K562 (cell line): ENCODE measurements around the gene HMX1. TPM values are rescaled to one million over a fixed set of nuclear protein-coding genes. Genes with fewer than 3 reads are reported as not detected.

Experiments
- ATAC-seq: fragments of 200-7000 bp; cut with Tn5 transposase; 3 replicates; pipeline ENCODE4 v1.9.1; 2020; ENCODE audit warnings: moderate library complexity
- BruUV-seq: library from RNA; stranded (reverse); fragments of 400-500 nt; replicated peaks from 2 replicates; lab custom pipeline; 2021; lab: Mats Ljungman, UMichigan
- CTCF ChIA-PET: fragments of 300-600 bp; formaldehyde crosslinking; extraction: SDS; loops from one replicate; lab custom pipeline; 2021; ENCODE audit warnings: low intra/inter-chr PET ratio; lab: Yijun Ruan, JAX
- POLR2A ChIA-PET: fragments of 300-600, 350-650 bp; sonication (Branson Sonifier 250); formaldehyde crosslinking; extraction: SDS; loops from one replicate; lab custom pipeline; 2021; ENCODE audit warnings: antibody characterized with exemption, inconsistent platforms; lab: Yijun Ruan, JAX
- DNase-seq, 4 experiments: peaks; one replicate each; pipeline versions ENCODE4 v3.0.0 to v3.0.0-alpha.2; 2011 to 2018; ENCODE audit warnings: low spot score in 3 of 4, mixed read lengths in 3 of 4; ENCODE audit errors: extremely low read depth in 1 of 4
- FAIRE-seq: peaks from 2 replicates; lab custom pipeline; 2011; peaks lifted over from hg19 to GRCh38; lab: Jason Lieb, UNC
- H2AFZ ChIP-seq: 2 replicates; pipeline ENCODE4 v1.6.0; 2011; ENCODE audit warnings: low read depth, low read length, control low read depth, inconsistent platforms
- H3K27ac ChIP-seq: fragments of 200-600 bp; 3 replicates; pipeline ENCODE4 v1.8.0; 2011; ENCODE audit warnings: low read depth, mild to moderate bottlenecking, control low read depth, inconsistent platforms, low read length, moderate library complexity, mixed read lengths; ENCODE audit errors: extremely low read depth
- H3K27me3 ChIP-seq, 2 experiments: fragments of 300-600 bp in 1 of 2; 2 replicates in 1 of 2; 3 replicates in 1 of 2; pipeline versions ENCODE4 v1.6.0 to v1.8.0; 2011; ENCODE audit warnings: inconsistent platforms in 2 of 2, low read length in 2 of 2, mild to moderate bottlenecking in 1 of 2, mixed read lengths in 1 of 2, moderate library complexity in 1 of 2; ENCODE audit not compliant: control insufficient read depth in 2 of 2, insufficient read depth in 2 of 2
- H3K36me3 ChIP-seq: fragments of 300-600 bp; 3 replicates; pipeline ENCODE4 v1.8.0; 2011; ENCODE audit warnings: mild to moderate bottlenecking, low read length, inconsistent platforms; ENCODE audit not compliant: control insufficient read depth, insufficient read depth
- H3K4me1 ChIP-seq, 2 experiments: fragments of 200-600 bp in 1 of 2; replicated peaks in 1 of 2; 2 replicates in 1 of 2; 3 replicates in 1 of 2; pipeline versions ENCODE4 v1.5.1 to v1.8.0; 2011; ENCODE audit warnings: inconsistent platforms in 2 of 2, low read length in 2 of 2, mild to moderate bottlenecking in 1 of 2, mixed read lengths in 1 of 2, moderate library complexity in 1 of 2; ENCODE audit not compliant: control insufficient read depth in 2 of 2, insufficient read depth in 2 of 2
- H3K4me2 ChIP-seq: 2 replicates; pipeline ENCODE4 v1.6.1; 2011; ENCODE audit warnings: low read length, control low read depth, inconsistent platforms, mixed read lengths; ENCODE audit not compliant: insufficient read depth
- H3K4me3 ChIP-seq: fragments of 200-600 bp; sonication (generic), shearing (Covaris generic); 2 replicates; pipeline ENCODE4 v1.5.1; 2016; ENCODE audit warnings: control low read depth, inconsistent platforms
- H3K79me2 ChIP-seq: fragments of 200-600 bp; 3 replicates; pipeline ENCODE4 v1.8.0; 2011; ENCODE audit warnings: low read length, inconsistent platforms; ENCODE audit not compliant: control insufficient read depth, insufficient read depth
- H3K9ac ChIP-seq, 2 experiments: 2 replicates each; pipeline versions ENCODE4 v1.6.0 to v1.6.1; 2011; ENCODE audit warnings: low read depth in 2 of 2, low read length in 2 of 2, control low read depth in 1 of 2, inconsistent platforms in 1 of 2, mild to moderate bottlenecking in 1 of 2, mixed read lengths in 1 of 2; ENCODE audit not compliant: insufficient read depth in 1 of 2
- H3K9me1 ChIP-seq: one replicate; pipeline ENCODE4 v1.6.0; 2011; ENCODE audit warnings: inconsistent platforms, mild to moderate bottlenecking, low read length, moderate library complexity; ENCODE audit not compliant: control insufficient read depth, insufficient read depth
- H3K9me3 ChIP-seq: replicated peaks from 2 replicates; pipeline ENCODE4 v1.5.1; 2011; ENCODE audit warnings: low read depth, low read length, inconsistent platforms; ENCODE audit not compliant: control insufficient read depth, insufficient read depth
- H4K20me1 ChIP-seq: replicated peaks from 2 replicates; pipeline ENCODE4 v1.6.1; 2011; ENCODE audit warnings: low read length, inconsistent platforms, mixed read lengths; ENCODE audit not compliant: control insufficient read depth, insufficient read depth
- ADNP ChIP-seq: fragments of 200-800 bp; sonication (Bioruptor generic); IDR thresholded peaks from 2 replicates; pipeline ENCODE4 v1.6.1; 2016; ENCODE audit warnings: missing genetic modification characterization, missing compliant biosample characterization
- ARHGAP35 ChIP-seq: fragments of 450-650 bp; IDR thresholded peaks from 2 replicates; pipeline ENCODE4 v1.6.1; 2018; ENCODE audit not compliant: partially characterized antibody
- CBX2 ChIP-seq: fragments of 200-600 bp; sonication (generic); IDR thresholded peaks from one replicate; pipeline ENCODE4 v1.6.1; 2012; ENCODE audit warnings: mild to moderate bottlenecking, low read length, inconsistent platforms; ENCODE audit not compliant: insufficient read depth, poor library complexity, severe bottlenecking
- CCAR2 ChIP-seq: fragments of 200-400 bp; formaldehyde crosslinking; IDR thresholded peaks from 2 replicates; pipeline ENCODE4 v1.6.1; 2017; ENCODE audit warnings: mild to moderate bottlenecking, low read depth, low read length
- FOSL1 ChIP-seq: fragments of 200-800 bp; sonication (Bioruptor generic); conservative IDR thresholded peaks from 2 replicates; pipeline ENCODE4 v1.6.1; 2016; ENCODE audit warnings: missing genetic modification characterization, missing compliant biosample characterization
- MAFF ChIP-seq: IDR thresholded peaks from 2 replicates; pipeline ENCODE4 v1.6.1; 2012; ENCODE audit warnings: low read length, improper control_type of control experiment
- SMAD4 ChIP-seq: fragments of 250-450 bp; sonication (Bioruptor Pico); conservative IDR thresholded peaks from 2 replicates; pipeline ENCODE4 v1.8.0; 2021; ENCODE audit warnings: inconsistent platforms, mild to moderate bottlenecking, moderate library complexity
- U2AF2 ChIP-seq: fragments of 200-400 bp; formaldehyde crosslinking; optimal IDR thresholded peaks from 2 replicates; pipeline ENCODE3; 2017; ENCODE audit warnings: low read depth, mild to moderate bottlenecking, low read length
- ZNF699 ChIP-seq: fragments of 250-450 bp; sonication (Bioruptor Pico); IDR thresholded peaks from 2 replicates; pipeline ENCODE4 v1.8.0; 2021; ENCODE audit warnings: mild to moderate bottlenecking, moderate library complexity; ENCODE audit not compliant: insufficient replicate concordance
- ZNF76 ChIP-seq: fragments of 250-450 bp; sonication (Bioruptor Pico); IDR thresholded peaks from 2 replicates; pipeline ENCODE4 v1.4.0; 2020; ENCODE audit warnings: mild to moderate bottlenecking, moderate library complexity, borderline replicate concordance
- WGBS: fragments of 100-300 bp; shearing (Covaris generic); methylation state at CpG from one replicate; pipeline ENCODE4 v1.1.6; 2016; ENCODE audit warnings: low coverage, mixed read lengths; ENCODE audit not compliant: insufficient coverage; ENCODE audit errors: missing lambda C conversion rate; 5-methylcytosine and 5-hydroxymethylcytosine counted together
- in situ Hi-C: fragments of 300-500 bp; cut with MboI; formaldehyde crosslinking; loops from 4 replicates; pipeline ENCODE4 v1.15.0; 2018; ENCODE audit warnings: inconsistent platforms, mixed read lengths
- intact Hi-C: fragments of 100-400 bp; cut with micrococcal nuclease; formaldehyde crosslinking; loops from 2 replicates; pipeline ENCODE4 v1.14.2; 2022
- polyA plus RNA-seq, 8 experiments: library from polyadenylated mRNA; depleted of rRNA in 4 of 8; stranded (reverse) in 5 of 8; unstranded in 3 of 8; fragments of >200 nt; fragmentation: Nextera tagmentation in 2 of 8; fragmentation: Illumina TruSeq in 1 of 8; extraction: Ambion mirVana in 2 of 8; extraction: Trizol in 1 of 8; gene quantifications; 2 replicates each; pipeline versions ENCODE4 v1.2.1 to v1.2.3, GENCODE V29; 2011 to 2014; ENCODE audit warnings: inconsistent platforms in 1 of 8, missing spikeins in 1 of 8
- total RNA-seq, 7 experiments: library from RNA; depleted of rRNA in 6 of 7; stranded (reverse); fragments of >200 nt in 6 of 7; fragmentation: Illumina TruSeq in 2 of 7; extraction: Trizol in 2 of 7; gene quantifications; 2 replicates each; pipeline versions ENCODE4 v1.2.1 to v1.2.3, GENCODE V29; 2011 to 2021; ENCODE audit warnings: low replicate concordance in 1 of 7
- TF ChIP-seq, protein P1 (sequence below), 2 experiments: fragments of 450-650 bp in 1 of 2; IDR thresholded peaks; 2 replicates each; pipeline ENCODE4 v1.6.1; 2011 to 2017; ENCODE audit warnings: low read depth in 2 of 2, antibody characterized with exemption in 1 of 2, borderline replicate concordance in 1 of 2, low read length in 1 of 2, mild to moderate bottlenecking in 1 of 2, mixed read lengths in 1 of 2; ENCODE audit not compliant: control insufficient read depth in 1 of 2
- TF ChIP-seq, protein P2 (sequence below): sonication (generic); formaldehyde crosslinking; IDR thresholded peaks from 2 replicates; pipeline ENCODE4 v1.8.0; 2023; ENCODE audit warnings: missing genetic modification reagents, mild to moderate bottlenecking, borderline replicate concordance

The HMX1 gene
- total and polyA plus RNA-seq, 9 of the 15 experiments (the other 6 are each of a cell fraction or from before 2014, with no cell fraction given) = not detected

DNA sequence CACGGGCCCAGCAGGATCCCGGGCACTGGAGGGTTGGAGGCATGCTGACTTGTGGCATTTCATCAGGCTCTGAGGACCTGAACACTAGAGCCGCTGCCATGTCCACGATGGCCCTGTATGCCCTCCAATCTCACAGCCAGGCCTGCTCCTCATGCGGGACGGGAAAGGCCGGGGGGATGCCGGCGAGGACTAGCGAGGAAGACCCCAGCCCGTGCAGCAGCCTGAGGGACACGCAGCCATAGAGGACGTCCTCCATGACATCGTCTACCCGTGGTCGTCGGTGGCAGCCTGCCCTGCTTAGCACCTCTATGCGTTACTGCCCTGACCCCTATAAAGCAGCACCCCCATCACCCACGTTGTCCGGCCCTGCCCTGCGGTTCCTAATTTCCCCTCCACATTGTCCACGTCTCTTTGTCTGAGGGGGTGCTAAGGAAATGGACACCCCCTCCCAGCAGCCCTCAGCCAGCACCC lies 32.6 kb downstream of the HMX1 start:
- Histone ChIP-seq H3K9me3 (no peaks in the 10 kb centered on the region; the same call in 1 of the 2 replicates), H3K4me3 (no peak overlapping the region), H3K4me2 (no peak overlapping the region), H3K79me2 (no peaks in the 10 kb centered on the region), H3K9ac (no peak overlapping the region), H2AFZ (no peak overlapping the region), H3K27me3 (peaks cover 8 to 47% of the 10 kb centered on the region in 2 experiments; a peak in 3 of 5 replicates), H3K4me1 (no peaks in the 10 kb centered on the region), H3K9me1 (no peaks in the 10 kb centered on the region), H3K36me3 (no peaks in the 10 kb centered on the region), H4K20me1 (no peaks in the 10 kb centered on the region; the same call in none of the 2 replicates), H3K27ac (no peak overlapping the region)
- BruUV-seq = no TSS peak
- FAIRE-seq (no peak), ATAC-seq (no peak), DNase-seq (no peak)
- WGBS = 0% methylated on average over 21 of the region's 22 CpGs
- POLR2A ChIA-PET = no interaction called here
- in situ Hi-C loops (no loop called here), intact Hi-C loops (no loop called here)
- CTCF ChIA-PET = no interaction called here
- TF ChIP-seq ZNF76 (CRISPR knock-in tag) = no peak
- TF ChIP-seq CCAR2 = no peak
- TF ChIP-seq ZNF699 = no peak
- TF ChIP-seq ADNP (tag) = no peak
- TF ChIP-seq FOSL1 (tag) = no peak
- no peak for TF ChIP-seq ARHGAP35
- TF ChIP-seq, protein P1, sequence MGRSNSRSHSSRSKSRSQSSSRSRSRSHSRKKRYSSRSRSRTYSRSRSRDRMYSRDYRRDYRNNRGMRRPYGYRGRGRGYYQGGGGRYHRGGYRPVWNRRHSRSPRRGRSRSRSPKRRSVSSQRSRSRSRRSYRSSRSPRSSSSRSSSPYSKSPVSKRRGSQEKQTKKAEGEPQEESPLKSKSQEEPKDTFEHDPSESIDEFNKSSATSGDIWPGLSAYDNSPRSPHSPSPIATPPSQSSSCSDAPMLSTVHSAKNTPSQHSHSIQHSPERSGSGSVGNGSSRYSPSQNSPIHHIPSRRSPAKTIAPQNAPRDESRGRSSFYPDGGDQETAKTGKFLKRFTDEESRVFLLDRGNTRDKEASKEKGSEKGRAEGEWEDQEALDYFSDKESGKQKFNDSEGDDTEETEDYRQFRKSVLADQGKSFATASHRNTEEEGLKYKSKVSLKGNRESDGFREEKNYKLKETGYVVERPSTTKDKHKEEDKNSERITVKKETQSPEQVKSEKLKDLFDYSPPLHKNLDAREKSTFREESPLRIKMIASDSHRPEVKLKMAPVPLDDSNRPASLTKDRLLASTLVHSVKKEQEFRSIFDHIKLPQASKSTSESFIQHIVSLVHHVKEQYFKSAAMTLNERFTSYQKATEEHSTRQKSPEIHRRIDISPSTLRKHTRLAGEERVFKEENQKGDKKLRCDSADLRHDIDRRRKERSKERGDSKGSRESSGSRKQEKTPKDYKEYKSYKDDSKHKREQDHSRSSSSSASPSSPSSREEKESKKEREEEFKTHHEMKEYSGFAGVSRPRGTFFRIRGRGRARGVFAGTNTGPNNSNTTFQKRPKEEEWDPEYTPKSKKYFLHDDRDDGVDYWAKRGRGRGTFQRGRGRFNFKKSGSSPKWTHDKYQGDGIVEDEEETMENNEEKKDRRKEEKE (IDR thresholded peaks at IDR 0.05; ENCODE audit: borderline replicate concordance in 1 of 2, control insufficient read depth in 1 of 2, low read depth in 2 of 2, low read length in 1 of 2) = no peak
- TF ChIP-seq CBX2 = no peak
- no peak for TF ChIP-seq MAFF
- TF ChIP-seq, protein P2, sequence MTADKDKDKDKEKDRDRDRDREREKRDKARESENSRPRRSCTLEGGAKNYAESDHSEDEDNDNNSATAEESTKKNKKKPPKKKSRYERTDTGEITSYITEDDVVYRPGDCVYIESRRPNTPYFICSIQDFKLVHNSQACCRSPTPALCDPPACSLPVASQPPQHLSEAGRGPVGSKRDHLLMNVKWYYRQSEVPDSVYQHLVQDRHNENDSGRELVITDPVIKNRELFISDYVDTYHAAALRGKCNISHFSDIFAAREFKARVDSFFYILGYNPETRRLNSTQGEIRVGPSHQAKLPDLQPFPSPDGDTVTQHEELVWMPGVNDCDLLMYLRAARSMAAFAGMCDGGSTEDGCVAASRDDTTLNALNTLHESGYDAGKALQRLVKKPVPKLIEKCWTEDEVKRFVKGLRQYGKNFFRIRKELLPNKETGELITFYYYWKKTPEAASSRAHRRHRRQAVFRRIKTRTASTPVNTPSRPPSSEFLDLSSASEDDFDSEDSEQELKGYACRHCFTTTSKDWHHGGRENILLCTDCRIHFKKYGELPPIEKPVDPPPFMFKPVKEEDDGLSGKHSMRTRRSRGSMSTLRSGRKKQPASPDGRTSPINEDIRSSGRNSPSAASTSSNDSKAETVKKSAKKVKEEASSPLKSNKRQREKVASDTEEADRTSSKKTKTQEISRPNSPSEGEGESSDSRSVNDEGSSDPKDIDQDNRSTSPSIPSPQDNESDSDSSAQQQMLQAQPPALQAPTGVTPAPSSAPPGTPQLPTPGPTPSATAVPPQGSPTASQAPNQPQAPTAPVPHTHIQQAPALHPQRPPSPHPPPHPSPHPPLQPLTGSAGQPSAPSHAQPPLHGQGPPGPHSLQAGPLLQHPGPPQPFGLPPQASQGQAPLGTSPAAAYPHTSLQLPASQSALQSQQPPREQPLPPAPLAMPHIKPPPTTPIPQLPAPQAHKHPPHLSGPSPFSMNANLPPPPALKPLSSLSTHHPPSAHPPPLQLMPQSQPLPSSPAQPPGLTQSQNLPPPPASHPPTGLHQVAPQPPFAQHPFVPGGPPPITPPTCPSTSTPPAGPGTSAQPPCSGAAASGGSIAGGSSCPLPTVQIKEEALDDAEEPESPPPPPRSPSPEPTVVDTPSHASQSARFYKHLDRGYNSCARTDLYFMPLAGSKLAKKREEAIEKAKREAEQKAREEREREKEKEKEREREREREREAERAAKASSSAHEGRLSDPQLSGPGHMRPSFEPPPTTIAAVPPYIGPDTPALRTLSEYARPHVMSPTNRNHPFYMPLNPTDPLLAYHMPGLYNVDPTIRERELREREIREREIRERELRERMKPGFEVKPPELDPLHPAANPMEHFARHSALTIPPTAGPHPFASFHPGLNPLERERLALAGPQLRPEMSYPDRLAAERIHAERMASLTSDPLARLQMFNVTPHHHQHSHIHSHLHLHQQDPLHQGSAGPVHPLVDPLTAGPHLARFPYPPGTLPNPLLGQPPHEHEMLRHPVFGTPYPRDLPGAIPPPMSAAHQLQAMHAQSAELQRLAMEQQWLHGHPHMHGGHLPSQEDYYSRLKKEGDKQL (CRISPR knock-in tag) = no peak
- TF ChIP-seq U2AF2 = no peak
- no peak for TF ChIP-seq SMAD4 (CRISPR knock-in tag)
